GM20431 (cell line): Measurements from ENCODE around the gene MS4A8.

ENCODE experiments used
- in situ Hi-C: fragments of 300-500 bp; cut with MseI, MboI; formaldehyde crosslinking; loops from one replicate; pipeline ENCODE4 v1.15.0; 2020; ENCODE audit warnings: low sequenced_read_pairs; ENCODE audit not compliant: unreplicated experiment

The MS4A8 gene

GRCh38 chr11:60761436-60762190 is 62.2 kb downstream of the MS4A8 start:
- in situ Hi-C loops: no loop called here

- in situ Hi-C loops: no loop called here
Observed at GRCh38 chr11:60762851-60763691, 63.7 kb downstream of the MS4A8 start.

DNA sequence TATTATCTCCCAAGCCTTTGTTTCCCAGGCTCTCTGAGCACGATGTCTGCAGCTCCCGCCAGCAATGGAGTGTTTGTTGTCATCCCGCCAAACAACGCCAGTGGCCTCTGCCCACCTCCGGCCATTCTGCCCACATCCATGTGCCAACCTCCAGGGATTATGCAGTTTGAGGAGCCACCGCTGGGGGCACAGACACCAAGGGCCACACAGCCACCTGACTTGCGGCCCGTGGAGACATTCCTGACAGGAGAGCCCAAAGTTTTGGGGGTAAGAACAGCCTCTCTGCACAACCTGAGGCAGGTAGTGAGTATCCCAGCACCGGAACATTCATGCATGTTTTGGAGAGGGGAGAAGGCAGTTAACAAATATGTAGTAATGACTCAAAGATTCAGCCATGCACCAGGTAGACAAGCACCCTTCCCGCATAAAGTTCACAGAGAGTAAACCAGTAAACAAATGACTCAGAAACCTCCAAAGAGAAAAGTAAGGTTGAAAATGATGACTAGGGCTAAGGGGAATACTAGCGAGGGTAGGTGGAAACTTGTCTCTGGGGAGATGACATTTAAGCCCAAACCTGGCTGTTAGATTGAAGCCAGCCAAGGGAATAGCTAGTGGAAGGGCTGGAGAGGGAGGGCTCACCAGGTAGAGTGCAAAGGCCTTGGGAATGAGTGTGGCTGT is 64.4 kb downstream of the MS4A8 start:
- in situ Hi-C loops: no loop called here

DNA sequence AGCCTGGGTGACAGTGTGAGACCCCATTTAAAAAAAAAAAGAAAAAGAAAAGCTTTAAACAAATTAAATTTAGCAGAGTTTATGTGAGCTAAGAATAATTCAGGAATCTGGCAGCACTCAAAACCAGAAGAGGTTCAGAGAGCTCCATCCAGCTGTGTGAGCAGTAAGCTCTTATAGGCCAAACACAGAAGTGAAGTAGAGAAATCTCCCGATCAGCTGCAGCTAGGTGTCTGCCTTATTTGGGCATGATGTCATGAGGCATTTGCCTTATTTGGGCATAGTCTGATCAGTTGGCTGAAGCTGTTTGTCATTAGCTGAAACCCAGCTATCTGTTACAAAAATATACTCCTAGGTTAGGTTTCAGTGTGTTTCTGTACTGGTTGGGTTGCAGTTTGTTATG is 65.5 kb downstream of the MS4A8 start:
- in situ Hi-C loops: no loop called here

DNA sequence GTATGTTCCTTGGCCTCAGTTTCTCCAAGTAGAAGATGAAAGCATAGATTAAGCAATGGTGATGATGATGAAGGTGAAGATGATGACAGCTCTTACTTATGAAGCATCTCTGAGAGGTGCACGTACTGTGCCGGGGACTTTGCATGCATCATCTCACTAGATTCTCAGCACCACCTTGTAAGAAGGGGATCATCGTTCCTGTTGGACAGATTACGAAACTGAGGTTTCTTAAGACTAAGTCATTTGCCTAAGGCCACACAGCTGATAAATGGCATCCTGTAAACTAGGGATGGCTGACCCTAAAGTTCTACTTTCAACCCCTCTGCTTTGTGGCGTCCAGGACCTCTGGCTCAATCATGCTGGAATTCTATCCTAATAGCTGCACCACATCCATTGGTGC is 65.9 kb downstream of the MS4A8 start:
- in situ Hi-C loops: no loop called here
